ENCODE measurements around the gene EFCAB12. TPM values are rescaled to one million over a fixed set of nuclear protein-coding genes. Genes with fewer than 3 reads are reported as not detected.

Gene EFCAB12
- total and polyA plus RNA-seq, 7 donors = 0.04 to 0.30 TPM; not detected in 5

DNA sequence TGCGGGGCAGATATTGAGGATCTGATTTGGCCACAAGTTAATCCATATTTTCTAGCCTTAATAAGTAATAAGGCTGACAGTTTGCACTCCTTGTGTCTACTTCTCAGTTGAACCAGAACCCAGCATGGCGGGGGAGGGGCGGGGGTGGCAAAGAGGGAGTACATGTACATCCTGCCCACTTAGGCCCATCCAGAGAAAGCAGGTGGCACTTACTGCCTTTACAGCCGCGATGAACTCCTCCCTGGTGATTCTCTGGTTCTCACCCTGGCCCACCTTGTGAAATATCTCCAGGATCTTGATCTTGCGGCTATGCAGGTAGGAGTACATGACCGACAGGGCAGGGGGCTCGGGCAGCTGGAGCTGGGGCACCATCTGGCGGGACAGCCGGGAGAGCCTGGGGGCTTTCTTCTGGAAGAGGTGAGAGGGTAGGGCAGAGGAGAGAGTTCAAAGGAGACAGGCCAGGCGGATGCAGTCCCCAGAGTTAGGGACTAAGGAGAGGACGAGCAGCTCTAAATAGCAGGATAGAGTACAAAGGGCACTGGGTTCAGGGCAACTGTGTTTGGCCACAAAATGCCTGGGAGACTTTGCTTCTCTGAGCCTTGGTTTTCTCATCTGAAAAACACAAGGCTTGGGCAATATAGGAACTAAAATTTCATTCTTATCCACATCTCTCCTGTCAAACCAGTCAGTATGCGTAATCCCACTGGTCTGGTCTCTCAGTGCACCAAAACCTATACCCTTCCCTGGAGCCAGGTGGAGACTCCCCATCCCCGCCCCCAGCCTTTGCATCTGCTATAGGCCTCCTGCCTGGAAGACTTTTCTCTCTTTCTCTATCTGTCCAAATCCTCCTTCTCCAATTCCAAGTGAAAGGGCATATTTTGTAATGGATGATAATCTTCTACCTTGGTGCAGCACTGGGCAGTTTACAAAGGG, 10.1 kb downstream of the EFCAB12 start:
- Histone ChIP-seq H3K9me3 (no peaks in the 10 kb centered on the region), H3K27ac (no peak overlapping the region), H3K27me3 (ENCODE audit: insufficient read depth in 3 of 3, low read length in 2 of 3) (no peaks in the 10 kb centered on the region), H3K4me3 (no peak overlapping the region), H3K4me1 (no peaks in the 10 kb centered on the region), H3K36me3 (ENCODE audit: insufficient read depth in 1 of 2, low read depth in 1 of 2) (no peaks in the 10 kb centered on the region)
- TF ChIP-seq, protein P1, sequence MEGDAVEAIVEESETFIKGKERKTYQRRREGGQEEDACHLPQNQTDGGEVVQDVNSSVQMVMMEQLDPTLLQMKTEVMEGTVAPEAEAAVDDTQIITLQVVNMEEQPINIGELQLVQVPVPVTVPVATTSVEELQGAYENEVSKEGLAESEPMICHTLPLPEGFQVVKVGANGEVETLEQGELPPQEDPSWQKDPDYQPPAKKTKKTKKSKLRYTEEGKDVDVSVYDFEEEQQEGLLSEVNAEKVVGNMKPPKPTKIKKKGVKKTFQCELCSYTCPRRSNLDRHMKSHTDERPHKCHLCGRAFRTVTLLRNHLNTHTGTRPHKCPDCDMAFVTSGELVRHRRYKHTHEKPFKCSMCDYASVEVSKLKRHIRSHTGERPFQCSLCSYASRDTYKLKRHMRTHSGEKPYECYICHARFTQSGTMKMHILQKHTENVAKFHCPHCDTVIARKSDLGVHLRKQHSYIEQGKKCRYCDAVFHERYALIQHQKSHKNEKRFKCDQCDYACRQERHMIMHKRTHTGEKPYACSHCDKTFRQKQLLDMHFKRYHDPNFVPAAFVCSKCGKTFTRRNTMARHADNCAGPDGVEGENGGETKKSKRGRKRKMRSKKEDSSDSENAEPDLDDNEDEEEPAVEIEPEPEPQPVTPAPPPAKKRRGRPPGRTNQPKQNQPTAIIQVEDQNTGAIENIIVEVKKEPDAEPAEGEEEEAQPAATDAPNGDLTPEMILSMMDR (IDR thresholded peaks at IDR 0.05) = no peak
- ATAC-seq (no peak), DNase-seq (no peak)
- whole genome bisulfite sequencing, 3 donors = 84 to 93% (median 89%) methylated on average over 14 of the region's 14 CpGs
- intact Hi-C loops (cut with DNase I) = no loop called here

DNA sequence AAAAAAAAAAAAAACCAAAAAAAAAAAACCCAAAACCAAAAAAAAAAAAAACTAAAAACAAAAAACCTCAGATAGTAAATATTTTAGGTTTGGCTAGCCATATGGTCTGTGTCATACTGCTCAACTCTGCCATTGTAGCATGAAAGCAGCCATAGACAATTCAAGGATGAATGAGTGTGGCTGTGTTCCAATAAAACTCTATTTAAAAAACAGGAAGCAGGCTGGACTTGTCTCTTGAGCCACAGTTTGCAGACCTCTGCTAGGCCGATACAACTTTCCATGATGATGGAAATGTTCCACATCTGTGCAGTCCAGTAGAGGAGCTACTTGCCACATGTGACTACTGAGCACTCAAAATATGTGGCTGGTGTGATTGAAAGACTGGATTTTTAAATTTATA, 11.1 kb downstream of the EFCAB12 start:
- Histone ChIP-seq H3K9me3 (no peaks in the 10 kb centered on the region), H3K4me1 (no peaks in the 10 kb centered on the region), H3K27ac (no peak overlapping the region), H3K4me3 (no peak overlapping the region), H3K27me3 (ENCODE audit: insufficient read depth in 3 of 3, low read length in 2 of 3) (no peaks in the 10 kb centered on the region), H3K36me3 (ENCODE audit: insufficient read depth in 1 of 2, low read depth in 1 of 2) (no peaks in the 10 kb centered on the region)
- TF ChIP-seq, protein P1 (IDR thresholded peaks at IDR 0.05) = no peak
- 24 to 32% (median 28%) methylated on average over 1 of the region's 1 CpG for WGBS, 3 donors
- no peak for DNase-seq
- ATAC-seq = peak in 2 of 4 donors; percentile 17 to 37
- intact Hi-C loops (cut with DNase I) = no loop called here

DNA sequence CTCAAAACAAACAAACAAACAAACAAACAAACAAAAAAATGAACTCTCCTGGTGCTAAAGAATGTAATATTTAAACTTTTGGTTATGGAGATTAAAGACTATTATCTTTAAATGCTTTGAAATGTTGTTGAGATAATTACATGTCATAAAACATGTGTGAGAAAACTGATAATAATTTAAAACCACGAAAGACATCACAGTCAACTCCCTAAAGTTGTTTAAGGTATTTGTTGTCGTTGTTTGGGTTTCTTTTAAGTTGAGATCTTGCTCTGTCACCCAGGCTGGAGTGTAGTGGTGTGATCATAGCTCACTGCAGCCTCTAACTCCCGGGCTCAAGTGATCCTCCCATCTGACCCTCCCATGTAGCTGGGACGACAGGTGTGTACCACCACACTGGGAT, 12.0 kb downstream of the EFCAB12 start:
- intact Hi-C loops (cut with DNase I) = no loop called here
- DNase-seq (no peak), ATAC-seq (no peak)
- Histone ChIP-seq H3K4me1 (no peaks in the 10 kb centered on the region), H3K4me3 (no peak overlapping the region), H3K9me3 (no peaks in the 10 kb centered on the region), H3K27ac (no peak overlapping the region), H3K36me3 (ENCODE audit: insufficient read depth in 1 of 2, low read depth in 1 of 2) (no peaks in the 10 kb centered on the region), H3K27me3 (ENCODE audit: insufficient read depth in 3 of 3, low read length in 2 of 3) (no peaks in the 10 kb centered on the region)
- TF ChIP-seq, protein P1 (IDR thresholded peaks at IDR 0.05) = no peak
- 84 to 91% (median 88%) methylated on average over 4 of the region's 4 CpGs for WGBS, 3 donors

DNA sequence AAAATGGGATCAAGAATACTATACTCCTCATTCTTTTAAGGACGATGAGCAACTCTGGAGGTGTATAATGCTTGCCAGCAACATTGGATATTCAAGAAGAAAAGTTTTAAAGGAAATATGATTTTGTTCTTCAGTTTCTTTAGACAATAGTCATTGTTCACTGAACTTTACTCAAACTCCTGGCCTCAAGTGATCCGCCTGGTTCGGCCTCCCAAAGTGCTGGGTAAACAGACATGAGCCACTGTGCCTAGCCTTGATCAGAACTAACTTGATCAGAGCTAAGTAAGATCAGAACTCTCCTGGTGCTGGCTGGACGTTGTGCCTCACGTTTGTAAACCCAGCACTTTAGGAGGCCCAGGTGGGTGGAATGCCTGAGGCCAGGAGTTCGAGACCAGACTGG, 12.6 kb downstream of the EFCAB12 start:
- H3K9me3 ChIP-seq = no peaks in the 10 kb centered on the region
- no peak overlapping the region for H3K27ac ChIP-seq
- H3K4me1 ChIP-seq = no peaks in the 10 kb centered on the region
- H3K36me3 ChIP-seq (ENCODE audit: insufficient read depth in 1 of 2, low read depth in 1 of 2) = no peaks in the 10 kb centered on the region
- ATAC-seq (no peak), DNase-seq (no peak)
- H3K27me3 ChIP-seq (ENCODE audit: insufficient read depth in 3 of 3, low read length in 2 of 3) = no peaks in the 10 kb centered on the region
- TF ChIP-seq, protein P1 (IDR thresholded peaks at IDR 0.05) = no peak
- intact Hi-C loops (cut with DNase I) = no loop called here
- no peak overlapping the region for H3K4me3 ChIP-seq
- WGBS, 3 donors = 81 to 89% (median 86%) methylated on average over 6 of the region's 6 CpGs
